HEK293T (cell line): ENCODE data around the gene LTV1.
"Not testable (repeated sequence)": the region's sequence is repeated elsewhere in the genome, so short reads cannot be mapped to it uniquely, and the experiment has no call there.

Experiments used
- CTCF ChIA-PET: fragments of 350-600 bp; formaldehyde crosslinking; extraction: SDS; loops from one replicate; lab custom pipeline; 2021; ENCODE audit warnings: antibody characterized with exemption, inconsistent platforms; lab: Yijun Ruan, JAX
- POLR2A ChIA-PET: fragments of 350-600 bp; formaldehyde crosslinking; extraction: SDS; loops from one replicate; lab custom pipeline; 2020; ENCODE audit warnings: antibody characterized with exemption, inconsistent platforms; lab: Yijun Ruan, JAX
- DNase-seq: peaks from one replicate; pipeline ENCODE4 v3.0.0; 2012; ENCODE audit warnings: mixed read lengths; ENCODE audit errors: extremely low spot score
- ARNT ChIP-seq: fragments of 450-650 bp; IDR thresholded peaks from 2 replicates; pipeline ENCODE4 v1.6.1; 2017; ENCODE audit warnings: mild to moderate bottlenecking
- BHLHE40 ChIP-seq: fragments of 450-650 bp; IDR thresholded peaks from 2 replicates; pipeline ENCODE4 v1.6.1; 2016; ENCODE audit warnings: mild to moderate bottlenecking, moderate library complexity, borderline replicate concordance
- CTBP1 ChIP-seq: fragments of 450-650 bp; IDR thresholded peaks from 2 replicates; pipeline ENCODE4 v1.6.1; 2016; ENCODE audit warnings: borderline replicate concordance
- ELF4 ChIP-seq: fragments of 450-650 bp; IDR thresholded peaks from 2 replicates; pipeline ENCODE4 v1.6.1; 2017; ENCODE audit warnings: antibody characterized with exemption
- FOXA1 ChIP-seq: fragments of 450-650 bp; IDR thresholded peaks from 2 replicates; pipeline ENCODE4 v1.6.1; 2016; ENCODE audit warnings: mild to moderate bottlenecking
- FOXK2 ChIP-seq: fragments of 450-650 bp; IDR thresholded peaks from 2 replicates; pipeline ENCODE4 v1.6.1; 2016; ENCODE audit warnings: mild to moderate bottlenecking
- FOXM1 ChIP-seq: fragments of 450-650 bp; IDR thresholded peaks from 2 replicates; pipeline ENCODE4 v1.6.1; 2017; ENCODE audit warnings: mild to moderate bottlenecking, borderline replicate concordance
- HDGF ChIP-seq: fragments of 450-650 bp; IDR thresholded peaks from 2 replicates; pipeline ENCODE4 v1.6.1; 2017; ENCODE audit warnings: antibody characterized with exemption, borderline replicate concordance
- L3MBTL2 ChIP-seq: fragments of 450-650 bp; conservative IDR thresholded peaks from 2 replicates; pipeline ENCODE4 v1.6.1; 2016; ENCODE audit warnings: mild to moderate bottlenecking
- LEF1 ChIP-seq: fragments of 450-650 bp; IDR thresholded peaks from 2 replicates; pipeline ENCODE4 v1.6.1; 2017; ENCODE audit warnings: mild to moderate bottlenecking, borderline replicate concordance
- NFRKB ChIP-seq: fragments of 450-650 bp; IDR thresholded peaks from 2 replicates; pipeline ENCODE4 v1.6.1; 2016; ENCODE audit warnings: mild to moderate bottlenecking, moderate library complexity
- PKNOX1 ChIP-seq: fragments of 450-650 bp; IDR thresholded peaks from 2 replicates; pipeline ENCODE4 v1.6.1; 2016
- SP1 ChIP-seq: fragments of 450-650 bp; IDR thresholded peaks from 2 replicates; pipeline ENCODE4 v1.6.1; 2017
- SUZ12 ChIP-seq: fragments of 450-650 bp; IDR thresholded peaks from 2 replicates; pipeline ENCODE4 v1.6.1; 2016; ENCODE audit warnings: mild to moderate bottlenecking
- TARDBP ChIP-seq: fragments of 450-650 bp; IDR thresholded peaks from 2 replicates; pipeline ENCODE4 v1.6.1; 2016
- ZNF384 ChIP-seq: fragments of 450-650 bp; IDR thresholded peaks from 2 replicates; pipeline ENCODE4 v1.6.1; 2016

Gene LTV1, protein sequence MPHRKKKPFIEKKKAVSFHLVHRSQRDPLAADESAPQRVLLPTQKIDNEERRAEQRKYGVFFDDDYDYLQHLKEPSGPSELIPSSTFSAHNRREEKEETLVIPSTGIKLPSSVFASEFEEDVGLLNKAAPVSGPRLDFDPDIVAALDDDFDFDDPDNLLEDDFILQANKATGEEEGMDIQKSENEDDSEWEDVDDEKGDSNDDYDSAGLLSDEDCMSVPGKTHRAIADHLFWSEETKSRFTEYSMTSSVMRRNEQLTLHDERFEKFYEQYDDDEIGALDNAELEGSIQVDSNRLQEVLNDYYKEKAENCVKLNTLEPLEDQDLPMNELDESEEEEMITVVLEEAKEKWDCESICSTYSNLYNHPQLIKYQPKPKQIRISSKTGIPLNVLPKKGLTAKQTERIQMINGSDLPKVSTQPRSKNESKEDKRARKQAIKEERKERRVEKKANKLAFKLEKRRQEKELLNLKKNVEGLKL

GRCh38 chr6:143842902-143843676, at the start of gene LTV1:
LTV1 (plus strand) TSS chr6:143843338; CDS start chr6:143843478, 140 bp downstream.
- ChIA-PET CTCF (interaction anchor here (0.9 kb wide), 2 partner anchors 161 to 268 kb away, joined by 3 read pairs; no protein-coding TSS in a partner anchor), POLR2A (interaction anchor here (0.7 to 2.0 kb wide), 22 partner anchors 9 to 328 kb away, joined by 3 to 16 read pairs (median 4); partner anchors contain the start of gene PLAGL1)
- DNase-seq = peak; percentile 99

GRCh38 chr6:143796551-143796950, 46.6 kb upstream of the LTV1 start:
- DNase-seq, CTCF ChIA-PET, POLR2A ChIA-PET: not testable (repeated sequence)

More at GRCh38 chr6:143842902-143843676, at the start of gene LTV1:
- no peak for TF ChIP-seq CTBP1
- TF ChIP-seq TARDBP = no peak
- no peak for TF ChIP-seq LEF1
- TF ChIP-seq FOXK2 = no peak
- no peak for TF ChIP-seq BHLHE40
- TF ChIP-seq L3MBTL2 = peak; percentile 98
- no peak for TF ChIP-seq FOXA1
- TF ChIP-seq ZNF384 = no peak
- TF ChIP-seq ELF4 = peak; percentile 63
- 0 out of 2 replicates have a peak, but pooled peaks have one; percentile 40 for TF ChIP-seq HDGF
- no peak for TF ChIP-seq PKNOX1
- TF ChIP-seq SP1 = peak; percentile 60; the same call in 1 of the 2 replicates
- no peak for TF ChIP-seq SUZ12
- no peak for TF ChIP-seq FOXM1

- POLR2A ChIA-PET, CTCF ChIA-PET, DNase-seq: not testable (repeated sequence)
Observed at GRCh38 chr6:143798487-143798886, 44.7 kb upstream of the LTV1 start.

- ChIA-PET POLR2A (no interaction called here), CTCF (interaction anchor here (0.6 kb wide), 1 partner anchor 46 kb away, joined by 4 read pairs; no protein-coding TSS in a partner anchor)
Observed at GRCh38 chr6:143802833-143803565, 40.1 kb upstream of the LTV1 start.

GRCh38 chr6:143803769-143804568, 39.2 kb upstream of the LTV1 start:
- POLR2A ChIA-PET = no interaction called here
- TF ChIP-seq CTBP1 (no peak), FOXA1 (no peak), L3MBTL2 (no peak), SUZ12 (no peak), FOXM1 (no peak), SP1 (no peak), NFRKB (no peak), LEF1 (no peak), PKNOX1 (no peak), FOXK2 (no peak), ELF4 (no peak), TARDBP (no peak), ARNT (no peak), BHLHE40 (no peak), ZNF384 (no peak)
- no peak for DNase-seq
- CTCF ChIA-PET = no interaction called here

More at GRCh38 chr6:143802833-143803565, 40.1 kb upstream of the LTV1 start:
- TF ChIP-seq SP1 (no peak), CTBP1 (no peak), BHLHE40 (no peak), FOXA1 (no peak), FOXK2 (no peak), TARDBP (no peak), SUZ12 (no peak), HDGF (no peak), ARNT (no peak), PKNOX1 (no peak), FOXM1 (no peak), ZNF384 (no peak), ELF4 (no peak), NFRKB (no peak), LEF1 (no peak), L3MBTL2 (no peak)
- no peak for DNase-seq
